ENCODE measurements around the gene SH3PXD2A.

SH3PXD2A gene

DNA sequence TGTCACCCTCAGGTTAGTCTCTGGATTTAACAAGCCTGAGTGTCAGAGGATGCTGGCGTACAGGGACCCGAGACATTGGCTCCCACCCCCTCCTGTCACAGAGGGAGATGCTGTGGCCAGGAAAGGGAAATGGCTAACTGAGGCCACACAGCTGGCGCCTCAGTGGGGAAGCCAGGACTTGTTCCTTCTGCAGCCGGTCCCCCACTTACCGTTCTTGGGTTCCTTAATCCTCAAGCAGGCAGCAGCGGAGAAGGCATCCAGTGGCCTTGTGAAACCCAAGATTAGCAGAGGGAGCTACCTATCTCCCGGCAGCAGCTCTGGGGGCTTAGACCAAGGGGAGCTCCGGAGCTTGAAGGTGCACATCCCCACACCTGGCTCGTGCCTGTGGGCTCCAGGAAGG is 296.5 kb downstream of the SH3PXD2A start:
- DNase-seq (ENCODE audit: low read depth) = no peak

GRCh38 chr10:103557455-103557854 is 297.9 kb downstream of the SH3PXD2A start:
- DNase-seq (ENCODE audit: low read depth) = no peak

- DNase-seq (ENCODE audit: low read depth) = no peak
Measured at GRCh38 chr10:103556383-103557007, 298.9 kb downstream of the SH3PXD2A start.

- DNase-seq (ENCODE audit: low read depth) = no peak
Measured at GRCh38 chr10:103555712-103556111, 299.7 kb downstream of the SH3PXD2A start.

- no peak for DNase-seq (ENCODE audit: low read depth)
Measured at GRCh38 chr10:103555325-103555649, 300.1 kb downstream of the SH3PXD2A start.

- no peak for DNase-seq (ENCODE audit: low read depth)
Measured at GRCh38 chr10:103554488-103555324, 300.7 kb downstream of the SH3PXD2A start.

GRCh38 chr10:103553743-103554487 is 301.5 kb downstream of the SH3PXD2A start:
- no peak for DNase-seq (ENCODE audit: low read depth)

DNA sequence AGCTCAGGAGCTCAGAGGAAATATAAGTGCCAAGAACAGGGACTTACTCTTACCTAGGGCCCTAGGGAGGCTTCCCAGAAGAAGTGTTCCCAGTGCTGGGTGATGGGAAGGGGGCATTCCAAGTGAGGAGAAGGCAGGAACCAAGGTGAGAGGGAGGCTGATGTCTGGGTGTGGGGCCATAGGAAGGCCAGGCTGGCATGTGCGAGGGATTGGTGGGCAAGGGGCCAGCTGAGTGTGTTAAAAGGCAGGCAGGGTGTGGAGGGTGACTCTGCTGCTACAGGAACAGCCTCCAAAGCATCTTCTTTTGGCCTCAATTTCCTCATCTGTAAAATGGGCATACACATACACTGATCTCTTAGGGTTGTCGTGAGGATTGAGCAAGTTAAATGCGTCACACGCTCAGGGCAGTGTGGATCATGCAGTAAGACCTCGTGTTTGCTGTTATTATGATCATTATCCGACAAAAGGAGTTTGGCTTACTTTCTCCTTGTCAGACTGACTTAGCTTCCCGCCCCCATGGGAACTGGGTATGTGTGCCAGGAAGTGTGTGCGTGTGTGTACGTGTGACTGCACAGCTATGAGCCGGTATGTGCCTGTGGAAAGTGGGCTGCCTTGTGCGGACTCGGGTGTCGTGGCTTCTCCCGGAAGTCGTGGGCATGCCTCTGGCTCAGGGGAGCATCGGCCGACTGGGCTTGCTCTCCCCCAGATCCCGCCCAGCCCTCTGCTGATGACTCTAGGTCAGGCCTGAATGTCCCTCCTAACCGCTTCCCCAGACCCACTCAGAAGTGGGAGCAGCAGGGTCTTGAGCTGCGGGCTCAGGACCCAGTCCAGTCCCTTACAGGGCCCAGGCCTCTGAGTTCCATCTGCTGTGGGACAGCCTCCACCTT is 302.3 kb downstream of the SH3PXD2A start:
- no peak for DNase-seq (ENCODE audit: low read depth)

DNA sequence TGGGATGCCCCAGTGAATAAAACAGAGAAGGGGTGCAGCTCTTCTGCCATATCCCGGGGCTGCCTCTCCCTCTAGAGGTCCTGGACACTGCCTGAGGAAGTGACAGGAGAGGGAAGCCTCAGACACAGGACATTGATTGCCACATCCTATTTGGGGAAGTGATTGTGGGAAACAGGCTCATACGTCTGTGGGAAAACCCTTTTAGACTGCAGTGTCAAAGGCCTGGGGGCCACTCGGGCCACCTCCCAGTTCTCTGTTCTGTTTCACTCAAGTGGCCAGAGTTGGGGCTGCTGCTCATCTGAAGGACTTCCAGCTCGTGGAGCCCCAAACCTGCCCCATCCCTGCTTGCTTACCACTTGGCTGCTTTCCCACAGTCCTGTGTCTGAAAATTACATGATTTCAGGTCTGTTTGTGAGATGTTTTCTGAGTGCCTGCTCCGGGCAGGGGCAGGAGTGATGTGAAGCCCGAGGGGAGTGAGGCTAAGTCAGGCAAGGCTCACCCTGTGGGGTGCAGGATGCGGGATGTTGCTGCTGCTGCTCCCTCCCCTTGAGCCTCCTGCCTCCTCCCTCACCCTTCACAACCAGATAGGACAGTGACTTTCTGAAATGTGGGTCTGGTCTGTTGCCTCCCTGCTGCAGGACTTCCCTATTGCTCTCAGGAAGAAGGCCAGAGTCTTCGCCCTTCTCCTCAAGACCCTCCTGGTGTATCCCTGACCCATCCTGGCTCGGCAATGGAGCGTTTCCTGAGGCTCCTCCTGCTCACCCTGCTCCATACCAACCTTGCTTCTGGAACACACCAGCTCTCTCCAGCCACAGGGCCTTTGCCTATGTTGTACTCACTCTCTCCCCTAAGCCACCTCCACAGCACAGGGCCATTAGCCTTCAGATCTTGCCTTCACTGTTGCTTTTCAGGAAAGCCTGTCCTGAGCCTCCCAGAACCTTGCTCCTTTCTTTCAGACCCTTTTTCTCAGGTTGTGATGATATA is 303.5 kb downstream of the SH3PXD2A start:
- DNase-seq (ENCODE audit: low read depth) = no peak

- no peak for DNase-seq (ENCODE audit: low read depth)
Measured at GRCh38 chr10:103550229-103550628, 305.1 kb downstream of the SH3PXD2A start.

- no peak for DNase-seq (ENCODE audit: low read depth)
Measured at GRCh38 chr10:103549349-103549685, 306.1 kb downstream of the SH3PXD2A start.

DNA sequence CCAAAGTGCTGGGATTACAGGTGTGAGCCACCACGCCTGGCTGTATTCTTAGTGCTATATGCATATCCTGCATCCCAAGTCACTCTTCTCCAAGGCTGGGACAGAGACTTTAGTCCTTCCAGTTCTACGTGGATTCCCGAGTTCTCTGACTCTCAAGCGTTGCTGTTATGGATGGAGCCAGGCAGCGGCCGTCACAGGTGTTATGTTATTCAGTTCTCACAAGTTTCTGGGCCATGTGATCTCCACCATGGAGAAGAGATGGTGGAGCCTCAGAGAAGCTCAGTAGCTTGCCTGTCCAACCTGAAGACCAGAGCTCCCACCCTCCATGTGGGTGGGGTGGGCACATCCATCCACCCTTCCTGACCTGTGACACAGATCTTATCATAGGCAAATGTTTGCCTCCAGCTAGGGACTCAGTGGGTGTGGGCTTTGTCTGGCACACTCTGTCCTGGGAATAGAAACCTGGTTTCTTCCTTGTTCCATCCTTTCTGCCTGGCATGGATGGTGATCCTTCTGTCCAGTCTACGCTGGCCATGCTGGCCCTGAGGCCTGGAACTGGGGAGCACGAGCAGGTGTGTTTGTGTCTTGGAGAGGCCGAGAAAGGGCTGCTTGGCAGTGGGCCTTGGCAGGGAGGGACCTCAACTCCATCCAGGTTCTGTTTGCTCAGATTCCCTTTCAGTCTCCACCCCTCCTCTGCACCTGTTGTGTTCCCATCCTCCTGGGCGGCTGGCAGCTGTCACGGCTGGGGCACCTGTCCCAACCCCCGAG is 306.6 kb downstream of the SH3PXD2A start:
- no peak for DNase-seq (ENCODE audit: low read depth)

GRCh38 chr10:103548006-103548405 is 307.4 kb downstream of the SH3PXD2A start:
- DNase-seq (ENCODE audit: low read depth) = no peak

DNA sequence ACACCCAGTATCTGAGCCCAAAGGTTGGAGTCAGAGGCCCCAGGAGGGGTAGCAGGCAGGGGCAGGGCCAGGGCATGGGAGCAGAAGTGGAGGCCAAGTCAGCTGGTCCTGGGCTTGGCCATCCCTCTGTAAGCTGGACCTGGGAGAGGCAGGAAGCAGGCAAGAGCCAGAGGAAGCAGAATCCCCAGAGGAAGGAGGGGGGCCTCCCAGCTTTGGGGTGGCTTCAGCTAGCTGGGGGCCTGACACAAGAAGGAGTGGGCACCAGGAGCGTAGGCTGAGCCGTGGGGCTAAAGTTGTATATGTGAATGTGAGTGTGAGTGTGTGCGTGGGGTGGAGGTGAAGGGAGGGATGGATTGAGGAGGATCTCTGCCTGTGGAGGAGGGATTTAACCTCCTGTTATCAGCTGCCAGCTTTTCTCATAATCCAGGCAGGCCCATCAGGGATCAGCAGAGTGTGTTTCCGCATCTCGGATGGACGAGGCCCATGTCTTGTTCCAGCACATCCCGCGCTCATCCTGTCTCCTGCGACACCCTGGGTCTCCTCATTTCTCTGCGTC is 307.9 kb downstream of the SH3PXD2A start:
- no peak for DNase-seq (ENCODE audit: low read depth)

GRCh38 chr10:103546401-103546800 is 309.0 kb downstream of the SH3PXD2A start:
- no peak for DNase-seq (ENCODE audit: low read depth)

- DNase-seq (ENCODE audit: low read depth) = no peak
Measured at GRCh38 chr10:103545771-103546281, 309.6 kb downstream of the SH3PXD2A start.

DNA sequence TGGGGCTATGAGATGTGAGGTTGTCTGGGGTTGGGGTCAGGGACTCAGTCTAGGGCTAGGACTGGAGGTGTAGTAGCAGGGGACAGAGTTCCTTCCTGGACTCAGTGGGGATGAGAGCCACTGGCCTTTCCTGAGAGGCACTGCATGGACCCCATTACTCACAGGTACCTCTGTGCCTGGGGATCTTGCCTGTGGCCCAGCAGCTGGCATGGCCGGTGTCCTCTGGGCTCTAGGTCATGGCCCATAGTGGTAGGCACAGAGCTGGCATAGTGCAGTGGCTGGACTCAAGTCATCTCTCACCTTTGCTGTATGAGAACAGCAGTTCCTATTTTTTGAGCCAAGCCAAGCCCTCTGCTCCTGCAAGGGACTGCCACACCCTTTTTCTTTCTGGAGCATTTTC is 310.0 kb downstream of the SH3PXD2A start:
- DNase-seq (ENCODE audit: low read depth) = no peak

DNA sequence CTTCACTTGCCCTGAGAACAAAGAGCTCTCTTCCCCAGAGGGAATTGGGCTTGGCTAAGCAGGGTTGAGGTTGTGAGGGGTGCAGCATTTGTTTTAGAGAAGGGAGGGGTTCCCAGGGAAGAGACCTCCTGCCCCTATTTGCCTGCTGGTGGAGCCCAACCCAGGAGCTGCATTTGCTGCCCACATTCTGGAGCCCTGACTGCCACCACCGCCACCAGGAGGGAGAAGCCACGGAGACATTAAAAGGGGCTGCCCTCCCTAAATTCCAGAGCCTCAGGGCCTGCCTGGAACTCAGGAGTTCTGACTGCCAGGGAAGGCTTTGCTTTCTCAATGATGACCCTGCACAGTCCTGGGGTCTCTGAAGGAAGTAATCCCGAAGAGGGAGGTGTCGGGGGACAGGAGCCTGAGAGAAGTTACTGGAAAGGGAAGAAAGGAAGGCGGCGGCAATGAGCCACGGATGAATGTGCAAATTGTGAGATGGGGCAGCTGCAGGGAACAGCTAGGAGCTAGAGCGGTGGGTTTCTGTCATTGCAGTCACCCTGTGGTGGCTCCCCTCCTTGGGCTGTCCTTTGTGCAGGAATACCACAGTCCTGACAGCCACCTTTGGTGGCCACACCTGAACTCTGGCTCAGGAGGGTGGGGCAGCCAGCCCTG is 310.6 kb downstream of the SH3PXD2A start:
- no peak for DNase-seq (ENCODE audit: low read depth)

Measured in fibroblast of the conjunctiva (primary cell).